Sciatic nerve (tissue), 2 donors: ENCODE results near the gene UBE2D3. TPM values are rescaled to one million over a fixed set of nuclear protein-coding genes. Genes with fewer than 3 reads are reported as not detected.
A peak's percentile ranks its signal among the peaks of the same experiment; 100 is the strongest.
"Not testable (repeated sequence)": the region's sequence is repeated elsewhere in the genome, so short reads cannot be mapped to it uniquely, and the experiment has no call there.

Source experiments
- ATAC-seq: fragments of 200-7000 bp; cut with Tn5 transposase; one replicate; pipeline ENCODE4 v1.9.1; 2020; ENCODE audit warnings: mild to moderate bottlenecking, moderate library complexity
- DNase-seq: peaks from one replicate; pipeline ENCODE4 v3.0.0-alpha.2; 2020; ENCODE audit warnings: low spot score
- intact Hi-C: fragments of 100-400 bp; cut with DNase I; formaldehyde crosslinking; loops from one replicate; pipeline ENCODE4 v1.14.2; 2022
- total RNA-seq: library from RNA; stranded (reverse); fragmentation: NEBNext Ultra II Directional; extraction: Animal tissue kit (Norgen Biotek cat#: 25700); gene quantifications from one replicate; pipeline ENCODE4 v1.2.1, GENCODE V29; 2021
- donor health status: DM: no; HTN: no; CAD: no.
- donor health status: DM: no; HTN: no; CAD: no.

Gene UBE2D3
- total RNA-seq, 1 donor from 2014 or later: 278 TPM

DNA sequence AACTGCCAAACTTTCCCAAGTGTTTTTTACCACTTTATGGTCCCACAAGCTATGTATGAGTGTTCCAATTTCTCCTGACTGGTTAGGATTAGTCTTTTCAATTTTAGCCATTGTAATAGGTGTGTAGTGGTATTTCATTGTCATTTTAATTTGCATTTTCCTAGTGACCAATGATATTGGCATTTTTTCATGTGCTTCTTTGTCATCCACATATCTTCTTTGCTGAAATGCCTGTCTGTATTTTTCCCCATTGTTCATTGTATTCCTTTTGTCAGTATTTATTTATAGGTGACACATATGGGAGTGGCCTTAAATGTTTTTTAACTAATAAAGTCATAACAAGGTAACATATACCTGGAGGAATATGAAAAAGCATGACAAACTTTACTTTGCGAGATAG, 9.2 kb upstream of the UBE2D3 start:
- DNase-seq (no peak), ATAC-seq (no peak)
- intact Hi-C loops: no loop called here

DNA sequence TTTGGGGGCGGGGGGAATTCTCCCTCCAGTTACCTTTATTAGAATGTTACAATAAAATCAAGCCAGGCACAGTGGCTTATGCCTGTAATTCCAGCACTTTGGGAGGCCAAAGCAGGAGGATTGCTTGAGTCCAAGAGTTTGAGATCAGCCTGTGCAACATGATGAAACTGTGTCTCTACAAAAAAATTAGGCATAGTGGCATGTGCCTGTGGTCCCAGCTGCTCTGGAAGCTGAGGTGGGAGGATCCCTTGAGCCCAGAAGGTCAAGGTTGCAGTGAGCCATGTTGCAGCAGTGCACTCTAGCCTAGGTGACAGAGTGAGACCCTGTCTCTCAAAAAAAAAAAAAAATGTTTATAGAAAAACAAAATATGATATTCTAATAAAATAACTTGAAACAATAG, 5.3 kb upstream of the UBE2D3 start:
- intact Hi-C loops: no loop called here
- no peak for DNase-seq
- ATAC-seq: no peak

DNA sequence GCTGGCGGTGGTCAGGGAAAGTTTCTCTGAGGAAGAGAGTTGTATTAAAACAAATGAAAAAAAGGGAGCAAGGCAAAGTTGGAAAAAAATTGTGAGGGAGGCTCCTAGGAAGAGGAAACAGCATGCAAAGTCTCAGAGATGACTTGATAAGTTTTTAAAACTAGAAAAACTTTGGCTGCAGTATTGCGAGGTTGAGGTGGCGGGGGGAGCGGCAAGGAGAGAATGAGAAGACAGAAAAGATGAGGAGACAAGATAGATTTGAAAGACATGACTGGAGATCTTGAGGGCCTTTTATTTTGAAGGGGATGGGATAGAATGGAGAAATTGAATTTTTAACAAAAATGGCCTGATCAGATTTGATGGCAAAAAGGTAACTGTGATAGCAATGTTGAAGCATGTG, 4.8 kb upstream of the UBE2D3 start:
- no peak for ATAC-seq
- intact Hi-C loops: no loop called here
- DNase-seq: no peak

DNA sequence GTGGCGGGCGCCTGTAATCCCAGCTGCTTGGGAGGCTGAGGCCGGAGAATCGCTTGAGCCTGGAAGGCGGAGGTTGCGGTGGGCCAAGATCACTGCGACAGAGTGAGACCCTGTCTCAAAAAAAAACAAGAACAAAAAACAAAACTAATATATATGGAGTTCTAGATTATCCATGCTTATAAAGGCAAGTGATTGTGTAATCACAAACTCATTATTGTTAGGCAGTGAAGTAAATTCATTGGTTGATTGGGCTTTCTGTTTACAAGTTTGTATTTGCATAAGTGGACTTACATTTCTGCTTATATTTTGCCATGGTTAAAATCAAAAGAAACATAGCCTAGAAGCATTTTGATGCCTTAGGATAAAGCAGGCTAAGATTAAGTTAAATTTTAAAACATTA, 2.5 kb upstream of the UBE2D3 start:
- intact Hi-C loops: no loop called here
- ATAC-seq: no peak
- DNase-seq: no peak

DNA sequence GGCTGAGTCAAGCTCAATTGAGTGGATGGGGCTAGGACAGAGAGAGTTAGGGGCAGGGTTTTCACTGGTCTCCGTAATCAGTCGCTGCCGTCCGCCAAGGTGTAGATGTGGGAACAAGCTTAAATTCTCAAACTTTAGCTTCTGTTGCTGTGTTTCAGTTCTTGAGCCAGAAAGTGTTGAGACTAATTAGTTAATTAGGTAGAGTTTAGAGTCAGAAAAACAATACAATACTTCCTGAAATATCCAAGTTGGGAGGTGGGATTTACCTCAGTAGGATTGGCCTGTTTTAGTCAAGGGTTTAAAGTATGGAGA, 1.1 kb upstream of the UBE2D3 start:
- intact Hi-C loops: no loop called here
- no peak for DNase-seq
- no peak for ATAC-seq

DNA sequence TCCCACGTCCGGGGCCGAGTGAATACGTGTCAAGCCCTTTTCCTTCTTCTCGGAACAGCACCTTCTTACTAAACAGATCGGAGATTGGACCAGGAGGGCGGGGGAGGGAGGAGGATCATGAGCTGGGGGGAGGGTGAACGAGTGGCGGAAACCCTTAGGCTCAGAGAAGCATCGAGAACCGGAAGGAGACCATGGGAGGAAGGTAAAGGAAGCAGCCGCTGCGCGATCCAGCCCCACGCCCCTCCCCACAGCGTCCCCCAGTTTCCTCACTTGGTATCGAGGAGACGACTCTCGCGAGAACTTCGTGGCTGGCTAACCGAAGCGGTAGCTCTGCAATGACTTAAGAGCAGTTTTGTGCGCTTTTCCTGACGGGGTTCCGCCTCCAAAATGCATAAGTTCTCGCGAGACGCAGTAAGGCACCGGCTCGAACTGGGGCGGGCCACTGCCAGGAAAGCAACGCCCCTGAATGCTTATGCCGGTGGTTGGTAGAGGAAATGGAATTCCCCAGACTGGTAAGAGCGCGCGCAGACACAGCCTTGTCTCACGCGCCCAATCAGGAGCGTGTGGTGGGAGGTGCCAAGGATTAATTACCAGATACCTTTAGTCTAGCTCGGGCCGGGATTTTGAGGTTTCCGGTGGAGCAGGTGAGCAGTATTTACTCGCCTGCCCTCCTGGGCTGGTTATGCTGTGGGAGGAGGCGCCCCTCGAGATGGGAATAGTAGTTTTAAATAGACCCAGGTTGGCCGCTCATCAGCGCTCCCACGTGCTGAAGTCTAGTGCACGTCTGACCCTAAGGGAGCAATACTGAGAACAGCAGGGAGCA, 534 bp upstream of the UBE2D3 start:
- ATAC-seq (peak; percentile 92), DNase-seq (peak; percentile 100)
- intact Hi-C loops: no loop called here

DNA sequence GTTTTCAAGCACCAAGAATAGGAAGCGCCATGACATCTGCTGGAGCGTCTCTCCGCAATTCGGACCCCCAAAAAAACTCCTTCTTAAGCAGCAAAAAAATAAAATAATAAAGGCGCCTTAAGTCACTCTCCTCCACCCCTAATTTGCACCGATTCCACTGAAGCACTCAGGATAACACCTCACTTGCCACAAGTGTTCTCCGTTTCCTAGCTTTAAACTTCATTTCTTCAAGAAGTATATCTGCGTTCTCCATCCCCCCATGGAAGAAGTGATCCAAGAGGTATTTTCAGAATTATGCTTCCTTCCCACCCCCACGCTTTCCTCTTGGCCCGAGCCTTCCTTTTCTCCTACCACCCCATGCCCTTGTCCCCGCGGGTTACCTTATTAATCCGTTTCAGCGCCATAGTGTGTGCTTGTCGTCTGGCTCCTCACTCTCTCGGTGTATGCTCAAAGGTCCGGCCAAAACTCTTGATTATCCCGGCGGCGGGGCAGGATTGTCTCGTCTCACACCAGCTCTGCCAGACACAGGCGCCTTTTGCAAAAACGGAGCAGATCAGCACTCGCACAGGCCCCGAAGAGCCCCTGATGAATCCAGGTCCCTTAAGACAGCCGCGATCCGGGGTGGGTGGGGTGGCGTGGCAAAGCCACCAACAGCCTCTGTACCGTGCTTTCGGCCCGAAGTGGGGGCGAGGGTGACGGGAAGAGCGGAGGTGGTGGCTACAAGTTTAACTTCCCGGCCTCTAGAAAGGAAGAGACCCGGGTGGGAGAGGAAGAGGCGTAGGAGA, 1.1 kb downstream of the UBE2D3 start:
- DNase-seq (no peak), ATAC-seq (no peak)
- intact Hi-C loops: no loop called here

DNA sequence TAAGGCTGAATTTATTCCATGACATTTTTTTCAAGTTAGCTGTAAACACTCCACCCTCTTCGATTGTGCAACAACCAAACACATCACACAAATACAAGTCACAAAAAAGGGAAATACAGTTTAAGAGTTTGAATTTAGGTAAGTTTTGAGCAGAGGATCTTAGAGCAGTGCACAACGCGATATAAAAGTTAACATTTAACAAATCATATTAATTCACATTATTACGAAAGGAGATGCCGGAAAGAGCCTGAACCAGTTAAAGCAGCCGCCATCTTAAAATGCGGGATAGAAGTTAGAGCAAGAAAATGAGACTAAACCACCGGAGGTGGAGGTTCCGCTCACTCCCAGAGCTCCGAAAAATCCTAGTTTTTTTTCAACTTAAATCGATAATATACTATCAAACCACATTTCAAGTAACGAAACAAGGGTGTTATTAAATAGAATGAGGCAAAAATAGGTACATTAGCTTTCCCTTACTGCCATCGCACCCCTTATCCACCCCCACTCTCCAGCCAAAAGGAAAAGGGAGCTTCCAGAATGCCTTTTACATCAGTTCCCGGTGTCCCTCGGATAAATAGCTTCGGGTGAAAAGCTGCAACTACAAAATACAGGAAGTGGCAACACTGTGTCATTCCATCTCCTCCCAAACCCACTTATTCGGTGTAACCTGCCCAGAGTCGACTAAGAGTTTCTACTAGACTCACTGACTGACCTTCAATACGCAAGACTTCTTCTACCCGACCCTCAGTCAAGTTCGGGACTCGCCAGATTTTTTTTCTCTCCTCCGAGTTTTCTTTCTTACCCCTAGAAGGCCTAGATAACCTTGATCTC, 1.9 kb downstream of the UBE2D3 start:
- no peak for ATAC-seq
- no peak for DNase-seq
- intact Hi-C loops: no loop called here

DNA sequence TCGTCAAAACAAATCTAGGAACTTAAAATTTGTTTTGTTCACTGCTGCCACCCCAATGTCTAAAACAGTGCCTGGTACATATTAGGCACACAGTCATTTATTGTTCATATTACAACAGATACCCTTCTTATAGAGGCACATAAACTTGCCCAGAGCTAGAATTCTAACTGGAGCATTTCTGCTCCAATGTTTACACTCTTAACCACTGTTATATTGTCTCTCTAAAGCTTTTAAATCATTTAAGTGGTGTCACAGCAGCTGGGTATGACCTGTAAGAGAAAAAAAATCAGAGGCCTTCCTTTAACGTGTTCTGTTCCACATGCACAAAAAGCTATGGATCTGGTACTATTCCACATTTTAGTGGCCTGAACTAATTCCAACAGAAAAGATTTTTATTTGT, 3.0 kb downstream of the UBE2D3 start:
- intact Hi-C loops: no loop called here
- ATAC-seq: no peak
- DNase-seq: no peak

DNA sequence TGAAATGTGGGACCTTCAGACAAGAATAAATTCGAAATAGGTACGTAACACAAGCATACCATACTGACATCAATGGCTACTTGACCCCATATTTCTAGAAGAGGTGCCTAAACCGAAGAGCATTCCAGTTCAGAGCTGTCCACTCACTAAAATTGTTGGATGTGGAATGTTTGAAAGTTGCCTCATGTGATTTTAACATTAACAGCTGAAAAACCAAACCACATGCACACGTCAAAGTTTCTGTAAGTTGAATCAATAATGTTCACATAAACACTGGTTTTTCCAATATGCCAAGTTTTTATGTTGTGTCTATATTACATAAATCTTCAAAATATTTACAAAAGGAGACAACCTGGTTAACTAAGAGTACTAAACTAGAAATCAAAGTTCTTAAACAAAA, 3.5 kb downstream of the UBE2D3 start:
- no peak for DNase-seq
- intact Hi-C loops: no loop called here
- no peak for ATAC-seq

DNA sequence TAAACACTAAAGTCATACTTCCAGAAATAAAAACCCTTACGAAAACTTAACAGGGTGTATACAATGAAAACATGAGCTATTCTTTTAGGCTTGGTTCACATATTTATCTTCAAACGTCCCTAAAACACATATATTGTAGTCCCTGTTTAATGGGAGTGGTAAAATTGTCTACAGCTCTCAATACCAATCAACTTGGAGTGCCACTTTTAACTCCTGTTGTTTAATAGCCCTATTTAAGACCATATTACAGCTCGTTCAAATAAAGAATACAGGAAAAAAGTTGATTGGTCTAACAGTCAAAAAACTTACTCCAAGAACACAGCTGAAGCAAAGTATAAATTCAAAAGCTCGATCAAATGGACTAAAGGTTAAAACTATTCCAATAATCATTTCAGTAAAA, 3.9 kb downstream of the UBE2D3 start:
- ATAC-seq (no peak), DNase-seq (no peak)
- intact Hi-C loops: no loop called here

DNA sequence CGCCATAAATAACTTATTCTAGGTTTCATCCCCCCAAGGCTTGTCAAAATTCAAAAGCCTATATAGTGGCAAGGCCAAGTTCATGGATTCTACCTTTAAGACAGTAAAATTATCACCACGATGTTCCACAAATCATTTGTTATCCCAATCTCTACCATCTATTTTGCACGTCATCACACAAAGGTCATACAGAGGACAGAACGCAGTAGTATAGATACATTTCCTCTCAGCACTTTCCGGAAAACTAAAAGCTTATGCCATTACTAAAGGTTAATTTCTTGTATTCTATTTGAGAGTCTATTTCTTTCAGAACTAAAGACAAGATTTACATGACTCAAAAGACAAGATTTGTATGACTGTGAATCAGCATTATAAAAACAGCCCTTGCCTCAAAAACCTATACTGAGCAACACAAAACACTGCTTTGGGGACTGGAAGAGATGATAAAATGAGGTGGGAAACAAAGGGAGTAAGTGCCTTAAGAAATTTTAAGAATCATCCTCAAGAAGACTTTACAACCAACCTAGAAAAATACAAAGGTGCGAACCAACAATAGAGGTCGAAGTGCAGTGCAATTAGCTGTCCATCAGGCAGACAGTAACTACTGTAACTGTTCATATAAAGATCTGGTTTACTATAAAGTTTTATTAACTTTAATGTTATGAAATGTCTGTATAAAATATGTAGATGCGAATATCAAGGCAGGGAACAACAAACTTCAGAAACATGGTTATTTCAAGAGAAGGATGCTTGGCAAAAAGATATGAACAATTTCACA, 7.6 kb downstream of the UBE2D3 start:
- ATAC-seq: no peak
- intact Hi-C loops: no loop called here
- DNase-seq: no peak

DNA sequence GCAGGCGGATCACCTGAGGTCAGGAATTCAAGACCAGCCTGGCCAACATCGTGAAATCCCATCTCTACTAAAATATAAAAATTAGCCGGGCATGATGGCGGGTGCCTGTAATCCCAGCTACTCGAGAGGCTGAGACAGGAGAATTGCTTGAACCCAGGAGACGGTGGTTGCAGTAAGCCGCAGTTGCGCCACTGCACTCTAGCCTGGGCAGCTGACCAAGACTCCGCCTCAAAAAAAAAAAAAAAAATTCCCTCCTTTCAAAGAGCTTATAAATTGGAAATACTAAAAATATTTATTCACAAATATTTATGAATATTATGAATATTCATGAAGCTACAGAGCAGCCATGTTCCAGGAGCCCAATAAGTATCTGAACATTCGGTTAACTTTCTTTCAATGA, 8.3 kb downstream of the UBE2D3 start:
- DNase-seq, intact Hi-C loops, ATAC-seq: not testable (repeated sequence)

DNA sequence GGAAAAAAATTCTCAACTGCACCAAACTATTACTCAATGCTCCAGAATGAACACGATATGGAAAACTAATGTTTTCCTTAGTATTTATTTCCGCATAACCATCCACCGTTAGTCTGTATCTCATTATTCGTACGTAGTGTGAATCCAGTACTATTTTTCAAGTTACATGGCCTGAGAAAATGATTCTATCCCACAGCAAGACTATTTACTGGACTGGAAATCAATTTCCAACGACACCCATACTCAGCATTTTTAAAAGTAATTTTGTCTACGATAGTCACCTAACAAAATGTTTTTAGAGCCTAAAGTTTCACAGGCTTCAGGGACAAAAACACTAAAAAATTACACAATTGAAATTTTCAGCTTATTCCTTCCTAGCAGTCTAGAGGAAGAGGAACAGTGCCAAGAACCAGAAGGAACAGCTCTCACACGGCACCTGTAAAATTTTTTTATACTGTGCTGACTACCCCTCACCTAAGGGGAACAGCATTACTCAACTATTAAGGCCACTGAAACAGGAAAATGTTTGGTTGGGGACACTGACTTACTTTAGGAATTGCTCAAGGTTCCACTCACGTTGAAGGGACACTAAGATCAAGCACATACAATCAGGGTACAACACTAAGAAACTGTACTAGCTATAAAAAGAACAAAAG, 9.6 kb downstream of the UBE2D3 start:
- intact Hi-C loops: no loop called here
- ATAC-seq: no peak
- DNase-seq: no peak

DNA sequence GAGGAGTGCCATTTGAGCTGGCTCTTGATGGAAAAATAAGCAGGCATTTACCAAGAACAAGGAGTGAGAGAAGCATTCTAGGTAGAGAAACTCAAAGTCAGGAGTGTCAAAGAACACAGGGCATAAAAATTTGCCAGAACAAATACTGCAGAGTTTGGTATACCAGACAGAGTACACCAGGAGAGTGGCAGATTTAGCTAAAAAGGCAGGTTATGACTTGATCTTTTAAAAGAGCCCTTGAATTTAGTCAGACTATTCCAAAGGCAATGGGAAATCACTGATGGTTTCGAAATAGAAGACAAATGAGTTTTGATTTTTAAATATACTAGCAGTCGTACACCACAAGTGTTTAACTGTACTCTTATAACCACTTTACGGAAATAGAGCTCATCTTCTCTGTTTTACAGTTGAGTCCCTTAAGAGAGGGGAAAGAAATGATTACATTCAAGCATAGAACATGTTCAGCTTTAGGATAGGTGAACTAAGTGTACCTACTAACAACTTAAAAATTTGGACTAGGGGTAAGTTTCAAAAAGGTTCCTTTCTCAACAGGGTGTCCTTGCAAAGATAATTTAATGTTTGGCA, 10.2 kb downstream of the UBE2D3 start:
- intact Hi-C loops: no loop called here
- DNase-seq (no peak), ATAC-seq (no peak)

DNA sequence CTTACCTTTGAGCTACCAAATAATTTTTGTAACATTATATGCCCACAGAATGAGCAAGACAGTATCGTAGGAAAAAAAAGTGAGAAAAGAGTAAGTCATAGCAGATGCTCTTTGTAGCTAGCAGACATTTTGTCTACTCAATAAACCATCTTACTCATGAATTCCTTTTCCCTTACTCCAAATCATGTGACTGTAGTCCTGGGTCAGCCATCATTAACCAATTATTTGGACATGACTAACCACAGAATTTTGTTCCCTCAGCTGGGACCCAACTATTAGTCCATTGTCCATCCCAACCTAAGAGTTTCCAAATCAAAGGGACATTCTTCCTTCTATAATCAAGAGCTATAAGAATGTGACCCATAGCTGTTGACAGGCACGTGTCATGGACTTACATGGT, 11.4 kb downstream of the UBE2D3 start:
- DNase-seq: no peak
- intact Hi-C loops: no loop called here
- ATAC-seq: no peak

DNA sequence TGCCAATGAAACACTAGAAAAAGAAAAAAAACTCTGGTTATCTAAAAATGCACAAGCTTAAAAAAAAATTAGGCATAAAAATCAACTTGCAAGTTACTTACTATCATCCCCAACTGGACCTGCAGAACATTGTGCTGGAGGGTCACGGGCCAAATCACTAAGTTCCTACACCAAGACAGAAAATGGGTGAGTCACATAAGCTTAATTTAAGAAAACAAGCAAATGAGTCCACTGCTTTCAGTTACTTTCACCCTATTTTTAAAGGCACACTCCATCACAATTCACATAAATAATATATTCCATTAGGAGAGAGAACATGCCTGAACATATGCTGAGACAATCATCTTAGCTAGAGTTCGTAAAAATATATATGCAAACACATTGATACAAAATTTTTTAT, 17.7 kb downstream of the UBE2D3 start:
- ATAC-seq (no peak), DNase-seq (no peak)
- intact Hi-C loops: no loop called here

DNA sequence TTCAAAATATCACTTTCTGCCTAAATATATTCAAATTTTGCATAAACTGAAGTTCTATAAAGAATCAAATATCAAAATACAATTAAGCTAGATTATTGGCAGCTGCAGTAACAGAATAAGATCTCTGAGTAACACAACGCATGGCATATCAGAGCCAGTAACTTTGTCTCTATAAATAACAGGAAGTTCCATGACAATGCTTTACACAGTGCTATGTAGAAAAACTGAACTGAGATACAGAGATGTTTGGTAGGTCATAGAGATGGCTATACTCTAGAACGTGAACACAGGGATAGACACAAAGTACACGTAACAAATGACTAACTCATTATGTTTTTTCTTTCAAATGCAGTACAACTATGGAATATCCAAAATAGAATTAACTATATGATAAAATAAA, 18.2 kb downstream of the UBE2D3 start:
- intact Hi-C loops: no loop called here
- DNase-seq: no peak
- ATAC-seq: peak; percentile 52
